Activated B cell treated with CpG ODN at 0.5 μM for 24 hours (primary cell): ENCODE data around the gene MRPL16. TPM values are rescaled to one million over a fixed set of nuclear protein-coding genes. Genes with fewer than 3 reads are reported as not detected.

ENCODE experiments used
- ATAC-seq: fragments of 200-7000 bp; cut with Tn5 transposase; one replicate; pipeline ENCODE4 v1.10.0; 2021; ENCODE audit warnings: low read depth, mild to moderate bottlenecking, moderate library complexity
- CTCF ChIA-PET: fragments of 350-600 bp; sonication (Branson Sonifier 250); formaldehyde crosslinking; loops from one replicate; lab custom pipeline; 2021; ENCODE audit warnings: antibody characterized with exemption; lab: Charles Lee
- POLR2A ChIA-PET: fragments of 350-600 bp; sonication (Branson Sonifier 250); formaldehyde crosslinking; loops from one replicate; lab custom pipeline; 2021; ENCODE audit warnings: antibody characterized with exemption; lab: Charles Lee
- DNase-seq: peaks from one replicate; pipeline ENCODE4 v3.0.0; 2022
- H3K27ac Mint-ChIP-seq: one replicate; pipeline ENCODE4 v1.8.0; 2020; ENCODE audit warnings: mixed read lengths
- H3K27me3 Mint-ChIP-seq: one replicate; pipeline ENCODE4 v1.8.0; 2021; ENCODE audit warnings: mixed read lengths
- H3K36me3 Mint-ChIP-seq: one replicate; pipeline ENCODE4 v1.8.0; 2021; ENCODE audit warnings: low read depth, mixed read lengths
- H3K4me1 Mint-ChIP-seq: one replicate; pipeline ENCODE4 v1.8.0; 2021; ENCODE audit warnings: mixed read lengths
- H3K4me3 Mint-ChIP-seq: one replicate; pipeline ENCODE4 v1.8.0; 2020; ENCODE audit warnings: mild to moderate bottlenecking, mixed read lengths
- H3K9me3 Mint-ChIP-seq: one replicate; pipeline ENCODE4 v1.8.0; 2020; ENCODE audit warnings: mixed read lengths
- CTCF ChIP-seq: fragments of 200-600 bp; IDR thresholded peaks from one replicate; pipeline ENCODE4 v1.8.0; 2022; ENCODE audit warnings: antibody characterized with exemption, mild to moderate bottlenecking
- intact Hi-C: fragments of 100-400 bp; cut with micrococcal nuclease; formaldehyde crosslinking; loops from one replicate; pipeline ENCODE4 v1.15.1; 2024
- total RNA-seq: library from RNA; stranded (reverse); gene quantifications from 2 replicates; pipeline ENCODE4 v1.2.3, GENCODE V29; 2022

MRPL16 gene
- total RNA-seq, 1 donor from 2014 or later, result 57.7 TPM

GRCh38 chr11:59801981-59802638, 8.5 kb downstream of the MRPL16 start:
- ATAC-seq, result no peak
- Mint-ChIP-seq H3K36me3 (peaks cover 37% of the 10 kb centered on the region), H3K27me3 (no peaks in the 10 kb centered on the region), H3K4me1 (no peaks in the 10 kb centered on the region), H3K27ac (no peak overlapping the region), H3K9me3 (no peaks in the 10 kb centered on the region), H3K4me3 (no peak overlapping the region)
- no peak for TF ChIP-seq CTCF
- ChIA-PET POLR2A (interaction anchor here (0.6 to 1.5 kb wide), 2 partner anchors 48 to 433 kb away, joined by 3 to 13 read pairs; partner anchors contain the start of gene STX3), CTCF (interaction anchor here (0.8 to 6.7 kb wide), 7 partner anchors 9 to 265 kb away, joined by 3 to 112 read pairs (median 3); partner anchors contain the start of gene STX3)
- DNase-seq, result no peak
- intact Hi-C loops, result loop anchor here (1.0 kb wide), 3 partner anchors 48 to 265 kb away; no protein-coding TSS in a partner anchor

- POLR2A ChIA-PET, result interaction anchor here (1.2 to 1.5 kb wide), 3 partner anchors 8 to 132 kb away, joined by 3 to 13 read pairs (median 3); partner anchors contain the start of gene STX3
- H3K4me1 Mint-ChIP-seq, result no peaks in the 10 kb centered on the region
- no peak overlapping the region for H3K27ac Mint-ChIP-seq
- ATAC-seq (no peak), DNase-seq (no peak)
- intact Hi-C loops, result loop anchor here (1.0 kb wide), 1 partner anchor 264 kb away; no protein-coding TSS in a partner anchor
- no peak overlapping the region for H3K4me3 Mint-ChIP-seq
- CTCF ChIA-PET, result interaction anchor here (0.8 to 6.7 kb wide), 5 partner anchors 8 to 264 kb away, joined by 3 to 112 read pairs (median 4); partner anchors contain the start of gene STX3
- no peaks in the 10 kb centered on the region for H3K27me3 Mint-ChIP-seq
- peaks cover 34% of the 10 kb centered on the region for H3K36me3 Mint-ChIP-seq
- no peak for TF ChIP-seq CTCF
- H3K9me3 Mint-ChIP-seq, result no peaks in the 10 kb centered on the region
Measured at GRCh38 chr11:59801160-59801706, 9.3 kb downstream of the MRPL16 start.

- peaks cover 40% of the 10 kb centered on the region for H3K36me3 Mint-ChIP-seq
- ATAC-seq (no peak), DNase-seq (no peak)
- no peak overlapping the region for H3K27ac Mint-ChIP-seq
- no peak overlapping the region for H3K4me3 Mint-ChIP-seq
- intact Hi-C loops, result loop anchor here (1.0 kb wide), 1 partner anchor 263 kb away; no protein-coding TSS in a partner anchor
- no peaks in the 10 kb centered on the region for H3K27me3 Mint-ChIP-seq
- no peaks in the 10 kb centered on the region for H3K4me1 Mint-ChIP-seq
- H3K9me3 Mint-ChIP-seq, result no peaks in the 10 kb centered on the region
- ChIA-PET CTCF (interaction anchor here (6.7 kb wide), 1 partner anchor 46 kb away, joined by 112 read pairs; the partner anchor contains the start of gene STX3), POLR2A (interaction anchor here (1.0 to 1.3 kb wide), 3 partner anchors 9 to 131 kb away, joined by 3 read pairs; no protein-coding TSS in a partner anchor)
- no peak for TF ChIP-seq CTCF
Measured at GRCh38 chr11:59800390-59801025, 10.1 kb downstream of the MRPL16 start.

- Mint-ChIP-seq H3K36me3 (peaks cover 62% of the 10 kb centered on the region), H3K27ac (no peak overlapping the region), H3K9me3 (no peaks in the 10 kb centered on the region), H3K4me3 (no peak overlapping the region), H3K27me3 (no peaks in the 10 kb centered on the region), H3K4me1 (no peaks in the 10 kb centered on the region)
- TF ChIP-seq CTCF, result no peak
- DNase-seq (no peak), ATAC-seq (no peak)
- intact Hi-C loops, result no loop called here
- POLR2A ChIA-PET, result interaction anchor here (0.6 kb wide), 1 partner anchor 12 kb away, joined by 5 read pairs; no protein-coding TSS in a partner anchor
- CTCF ChIA-PET, result no interaction called here
Measured at GRCh38 chr11:59794417-59794816, 16.2 kb downstream of the MRPL16 start.

GRCh38 chr11:59792507-59792906, 18.1 kb downstream of the MRPL16 start:
- DNase-seq (no peak), ATAC-seq (no peak)
- Mint-ChIP-seq H3K4me3 (no peak overlapping the region), H3K27ac (no peak overlapping the region), H3K4me1 (no peaks in the 10 kb centered on the region), H3K27me3 (no peaks in the 10 kb centered on the region), H3K36me3 (peaks cover 75% of the 10 kb centered on the region), H3K9me3 (no peaks in the 10 kb centered on the region)
- CTCF ChIA-PET, result no interaction called here
- intact Hi-C loops, result no loop called here
- no peak for TF ChIP-seq CTCF
- POLR2A ChIA-PET, result no interaction called here
